HG02884 (cell line): ENCODE data around the gene CHD5.

ENCODE experiments used
- ATAC-seq: cut with Tn5 transposase; IDR thresholded peaks from one replicate; pipeline ENCODE4 v1.9.1; 2021; ENCODE audit warnings: mild to moderate bottlenecking, moderate library complexity; ENCODE audit not compliant: unreplicated experiment

Gene CHD5

DNA sequence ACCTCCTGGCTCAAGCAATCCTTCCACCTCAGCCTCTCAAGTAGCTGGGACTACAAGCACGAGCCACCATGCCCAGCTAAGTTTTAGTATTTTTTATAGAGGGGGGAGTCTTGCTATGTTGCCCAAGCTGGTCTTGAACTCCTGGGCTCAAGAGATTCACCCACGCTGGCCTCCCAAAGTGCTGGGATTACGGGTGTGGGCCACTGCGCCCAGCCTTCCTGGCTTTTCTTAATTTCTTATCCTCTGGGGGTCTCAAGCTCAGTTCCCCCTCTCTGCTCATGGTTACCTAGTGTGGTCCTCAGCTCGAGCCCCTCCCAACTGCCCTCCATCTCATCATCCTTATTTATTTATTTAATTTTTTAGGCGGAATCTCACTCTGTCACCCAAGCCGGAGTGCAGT lies 22.1 kb upstream of the CHD5 start:
- ATAC-seq = no peak

DNA sequence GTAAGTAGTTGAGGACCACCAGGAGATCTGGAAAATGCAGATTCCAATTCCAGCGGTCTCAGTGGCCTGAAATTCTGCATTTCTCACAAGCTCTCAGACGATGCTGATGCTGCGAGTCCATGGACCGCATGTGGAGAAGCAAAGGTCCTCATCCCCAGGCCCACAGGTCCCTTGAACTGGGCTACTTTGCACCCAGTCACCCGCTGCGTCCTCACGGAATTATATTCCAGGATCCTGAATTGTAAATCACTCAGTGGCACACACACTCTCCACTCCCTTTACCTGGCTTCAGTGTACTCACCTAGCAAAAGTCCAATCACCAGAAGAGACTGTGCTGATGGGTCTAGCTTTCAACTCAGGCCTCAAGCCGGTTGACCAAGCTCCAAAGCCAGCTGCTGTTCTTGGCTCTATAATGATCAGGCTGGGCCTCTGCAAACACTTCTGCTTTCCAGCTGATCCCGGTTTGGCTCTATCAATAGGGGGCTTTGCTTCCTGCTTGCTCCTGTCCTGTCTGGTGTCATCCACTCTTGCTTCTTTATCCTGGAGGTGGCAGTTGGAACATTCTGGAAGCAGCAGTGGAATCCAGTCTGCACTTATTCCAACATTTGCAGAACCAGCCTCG lies 20.2 kb upstream of the CHD5 start:
- no peak for ATAC-seq

DNA sequence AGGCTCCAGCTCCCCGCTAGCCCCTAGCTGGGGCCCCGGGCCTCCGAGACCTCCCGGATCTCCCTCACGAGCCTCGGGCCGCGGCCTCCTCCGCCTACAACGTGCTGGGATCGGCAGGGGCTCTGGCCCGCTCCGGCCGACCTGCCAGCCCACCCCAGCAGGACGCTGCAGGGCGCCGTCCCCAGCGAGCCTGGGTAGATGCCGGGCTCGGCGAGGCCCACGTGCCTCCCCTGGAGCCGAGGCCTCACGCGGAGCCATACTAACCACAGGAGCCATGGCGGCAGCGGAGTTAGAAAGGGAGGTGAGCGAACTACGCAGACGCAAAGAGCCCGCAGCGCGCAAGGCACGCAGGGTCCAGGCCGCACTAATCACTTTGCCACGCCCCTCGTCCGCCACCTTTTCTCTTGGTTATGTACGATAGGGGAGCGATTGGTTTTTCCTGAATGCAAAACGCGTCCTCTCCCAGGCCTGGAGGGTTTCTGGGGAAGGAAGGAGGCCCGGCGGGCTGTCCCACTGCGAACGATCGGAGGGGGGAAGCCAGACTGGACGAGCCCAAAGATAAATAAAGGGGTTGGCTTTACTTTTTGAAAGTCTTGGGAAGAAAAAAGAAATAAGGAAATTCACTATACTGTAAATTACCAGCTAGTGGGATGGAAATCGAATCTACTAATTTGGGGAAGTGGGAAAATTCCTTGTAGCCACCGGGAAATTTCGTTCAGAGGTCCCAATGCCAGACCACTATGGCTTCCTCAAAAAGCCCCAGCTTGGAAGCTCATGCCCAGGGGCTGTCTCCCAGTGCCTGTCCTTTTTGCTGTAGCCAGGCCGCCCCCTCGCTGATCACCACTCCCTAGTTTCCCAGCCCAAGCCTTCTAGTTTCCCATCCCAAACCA lies 19.4 kb upstream of the CHD5 start, which contains the start of gene RPL22:
Gene RPL22, minus strand, starts transcription at position 298 of the 890 bp plus-strand sequence. Its CDS starts 22 bp downstream, at position 276.
- ATAC-seq = peak; percentile 93

GRCh38 chr1:6198646-6199297 lies 18.7 kb upstream of the CHD5 start:
- ATAC-seq = peak; percentile 22

- ATAC-seq = no peak
Observed at GRCh38 chr1:6197746-6198427, 17.8 kb upstream of the CHD5 start.

DNA sequence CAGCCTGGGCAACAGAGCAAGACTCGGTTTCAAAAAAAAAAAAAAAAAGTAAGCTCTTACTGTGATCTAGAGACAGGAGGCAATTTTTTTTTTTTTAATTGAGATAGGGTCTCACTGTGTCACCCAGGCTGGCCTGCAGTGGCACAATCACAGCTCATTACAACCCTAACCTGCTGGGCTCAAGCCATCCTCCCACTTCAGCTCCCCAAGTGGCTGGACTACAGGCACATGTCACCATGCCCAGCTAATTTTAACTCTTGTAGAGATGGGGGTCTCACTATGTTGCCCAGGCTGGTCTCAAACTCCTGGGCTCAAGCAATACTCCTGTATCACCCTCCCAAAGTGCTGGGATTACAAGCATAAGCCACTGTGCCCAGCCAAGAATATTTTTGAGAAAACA lies 11.8 kb upstream of the CHD5 start:
- no peak for ATAC-seq

DNA sequence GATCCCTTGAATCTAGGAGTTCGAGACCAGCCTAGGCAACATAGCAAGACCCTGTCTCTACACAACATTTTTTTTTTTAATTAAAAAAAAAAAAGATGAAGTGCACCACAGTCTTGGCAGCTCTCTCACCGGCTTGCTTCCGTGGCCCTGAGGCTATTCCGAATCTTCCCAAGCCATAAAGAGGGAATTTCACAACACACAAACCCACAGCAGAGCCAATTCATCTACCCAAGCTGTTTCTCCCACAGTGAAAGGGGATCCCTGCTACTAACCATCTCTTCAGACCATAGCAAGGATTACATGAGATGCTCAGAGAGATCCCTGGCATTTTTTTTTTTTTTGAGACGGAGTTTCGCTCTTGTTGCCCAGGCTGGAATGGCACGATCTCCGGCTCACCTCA lies 8.3 kb upstream of the CHD5 start:
- ATAC-seq = no peak

DNA sequence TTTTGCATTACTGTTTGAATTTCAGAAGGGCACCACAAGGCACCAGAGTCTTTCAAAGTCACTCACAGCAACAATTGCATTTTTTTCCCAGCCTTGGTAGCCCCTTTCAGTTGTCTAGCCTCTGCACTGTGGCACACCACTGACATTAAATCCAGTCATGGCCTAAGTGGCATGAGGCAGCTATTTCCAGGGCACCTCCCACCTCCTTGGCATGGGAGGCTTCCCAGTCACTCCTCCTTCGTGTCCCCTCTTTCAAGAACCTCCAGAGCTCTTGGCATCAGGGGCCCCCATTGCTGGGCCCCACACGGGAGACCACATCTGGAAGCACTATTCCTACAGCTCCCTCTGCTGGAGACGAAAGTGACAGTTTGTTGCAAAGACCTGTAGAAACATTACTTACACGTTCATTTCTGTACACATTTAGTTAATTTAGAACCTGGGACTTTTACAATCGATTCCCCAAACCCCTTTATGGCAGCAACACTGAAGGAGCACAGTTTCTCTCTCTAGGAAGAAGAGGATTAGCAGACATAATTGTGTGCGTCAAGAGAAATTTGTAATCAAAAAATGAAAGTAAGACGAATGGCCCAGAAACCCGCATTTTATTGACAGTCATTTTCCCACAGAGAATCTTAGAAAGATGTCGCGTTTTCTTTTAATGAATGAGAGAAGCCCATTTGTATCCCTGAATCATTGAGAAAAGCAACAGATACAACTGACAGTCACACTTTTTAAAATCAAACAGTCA lies 5.7 kb upstream of the CHD5 start:
- ATAC-seq = no peak

DNA sequence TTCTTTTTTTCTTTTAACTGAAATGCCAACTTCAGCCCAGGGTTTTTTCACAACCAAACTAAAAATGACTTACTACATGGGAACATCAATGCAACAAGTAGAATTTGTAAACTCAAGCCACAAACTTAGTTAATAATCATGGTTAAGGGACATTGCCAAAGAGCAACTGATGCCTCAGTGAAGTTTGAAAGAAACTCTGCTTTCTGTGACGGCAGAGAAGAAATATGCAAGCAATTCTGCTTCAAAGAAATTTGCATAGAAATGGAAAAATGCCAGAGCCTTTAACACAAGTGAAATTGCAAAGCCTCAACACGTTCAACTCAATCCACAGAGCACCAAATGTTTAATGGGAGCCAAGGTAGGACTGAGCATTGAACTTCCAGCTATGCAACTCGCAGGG lies 5.0 kb upstream of the CHD5 start:
- no peak for ATAC-seq

- ATAC-seq = no peak
Observed at GRCh38 chr1:6184083-6184783, 4.1 kb upstream of the CHD5 start.

- ATAC-seq = no peak
Observed at GRCh38 chr1:6183520-6183989, 3.4 kb upstream of the CHD5 start.

GRCh38 chr1:6181347-6181770 lies 1.2 kb upstream of the CHD5 start:
- no peak for ATAC-seq

DNA sequence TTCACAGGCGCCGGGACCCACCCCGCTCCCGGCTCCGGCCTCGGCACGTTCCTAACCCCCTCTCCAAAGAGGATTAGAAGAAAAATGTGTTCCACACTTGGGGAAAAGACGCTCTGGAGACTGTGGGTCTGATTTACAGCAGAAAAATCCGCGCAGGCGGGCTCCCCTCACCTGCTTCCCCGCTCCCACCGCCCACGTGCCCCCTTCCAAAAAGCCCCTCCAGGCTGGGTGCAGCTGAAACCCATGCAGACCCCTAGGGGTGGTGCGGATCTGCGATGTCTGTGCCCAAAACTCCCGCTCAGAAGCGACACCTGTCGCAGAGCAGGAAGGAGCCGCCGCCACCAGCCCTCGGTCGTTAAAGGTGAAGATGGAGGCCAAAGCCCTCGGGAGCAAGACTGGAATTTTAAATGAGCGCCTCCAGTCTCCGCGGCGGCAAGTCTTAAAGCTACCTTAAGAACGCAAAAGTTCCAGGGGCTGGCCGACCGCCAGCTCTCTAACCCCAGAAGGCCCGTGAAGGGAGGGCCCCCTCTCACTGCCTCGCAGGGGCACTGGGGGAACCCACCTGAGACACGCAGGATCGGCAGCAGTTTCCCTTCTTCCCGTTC lies 688 bp upstream of the CHD5 start:
- ATAC-seq = no peak

GRCh38 chr1:6179564-6180175 lies 451 bp downstream of the CHD5 start:
- no peak for ATAC-seq

DNA sequence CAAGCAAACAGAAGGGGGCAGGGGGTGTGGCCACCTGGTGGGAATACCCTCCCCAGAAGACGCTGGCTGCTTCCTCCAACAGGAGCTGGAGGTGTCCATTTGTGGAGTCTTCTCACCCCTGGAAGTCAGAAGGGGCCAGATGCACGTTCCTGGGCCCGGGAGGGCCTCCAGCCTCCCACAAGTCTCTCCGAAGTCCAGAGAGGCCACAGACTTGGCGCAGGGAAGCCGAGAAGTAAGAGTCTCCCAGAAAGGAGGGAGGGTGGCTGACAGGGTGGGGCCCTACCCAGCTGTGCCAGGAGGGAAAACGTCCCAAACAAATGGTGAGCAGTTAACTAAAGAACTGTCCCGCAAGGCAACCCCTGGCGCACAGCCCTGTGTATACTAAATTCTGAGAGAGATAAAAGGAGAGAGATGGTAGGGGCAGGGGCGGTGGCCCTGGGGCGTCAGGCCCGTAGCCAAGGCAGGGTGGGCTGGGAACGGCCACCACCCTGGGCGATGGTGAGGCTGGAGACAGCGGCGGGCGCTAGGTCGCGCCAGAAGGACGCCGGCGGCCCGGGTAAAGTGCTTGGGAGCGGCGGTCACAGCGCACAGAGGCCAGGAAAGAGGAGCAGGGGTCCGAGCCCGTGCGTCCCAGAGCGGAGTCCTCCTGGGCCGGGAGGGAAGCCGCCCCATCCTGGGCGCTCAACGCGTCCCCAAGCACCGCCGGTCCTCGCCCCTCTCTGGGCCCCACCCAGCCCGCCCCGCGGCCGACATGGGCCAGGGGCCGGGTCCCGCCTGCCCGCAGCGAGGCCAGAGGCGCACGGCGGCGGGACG lies 1.2 kb downstream of the CHD5 start:
- ATAC-seq = no peak

- ATAC-seq = no peak
Observed at GRCh38 chr1:6177681-6178380, 2.3 kb downstream of the CHD5 start.

GRCh38 chr1:6176779-6177178 lies 3.3 kb downstream of the CHD5 start:
- ATAC-seq = no peak
